AG04449 (cell line): ENCODE measurements around the gene NCOR1.

Experiments used
- CTCF ChIA-PET: fragments of 350-600 bp; formaldehyde crosslinking; extraction: SDS; loops from one replicate; lab custom pipeline; 2021; ENCODE audit warnings: antibody characterized with exemption; lab: Yijun Ruan, JAX
- POLR2A ChIA-PET: fragments of 400-600, 350-600 bp; formaldehyde crosslinking; extraction: SDS; loops from one replicate; lab custom pipeline; 2020; ENCODE audit warnings: antibody characterized with exemption, inconsistent platforms; lab: Yijun Ruan, JAX
- DNase-seq: peaks from one replicate; pipeline ENCODE4 v3.0.0-alpha.2; 2010; ENCODE audit warnings: low read depth, low spot score
- H3K4me3 ChIP-seq: 2 replicates; pipeline ENCODE4 v1.5.1; 2011; ENCODE audit warnings: low read depth, mild to moderate bottlenecking, control low read depth, low read length
- CTCF ChIP-seq: IDR thresholded peaks from one replicate; pipeline ENCODE4 v1.5.1; 2011; ENCODE audit warnings: mild to moderate bottlenecking, moderate library complexity, low read length, control low read depth, inconsistent platforms; ENCODE audit not compliant: insufficient read depth; ENCODE audit errors: missing control alignments

NCOR1 gene

GRCh38 chr17:16086957-16087356, 128.4 kb downstream of the NCOR1 start:
- no peak overlapping the region for H3K4me3 ChIP-seq
- ChIA-PET CTCF (no interaction called here), POLR2A (no interaction called here)
- no peak for TF ChIP-seq CTCF
- DNase-seq, result no peak

- DNase-seq, result peak; percentile 16
- no peak overlapping the region for H3K4me3 ChIP-seq
- POLR2A ChIA-PET, result interaction anchor here (0.6 kb wide), 1 partner anchor 185 kb away, joined by 3 read pairs; no protein-coding TSS in a partner anchor
- CTCF ChIA-PET, result no interaction called here
- no peak for TF ChIP-seq CTCF
These were observed 130.2 kb downstream of the NCOR1 start for GRCh38 chr17:16085066-16085699.

GRCh38 chr17:16083223-16083622, 132.1 kb downstream of the NCOR1 start:
- no peak for DNase-seq
- POLR2A ChIA-PET, result no interaction called here
- TF ChIP-seq CTCF, result no peak
- no peak overlapping the region for H3K4me3 ChIP-seq
- CTCF ChIA-PET, result no interaction called here

- ChIA-PET CTCF (interaction anchor here (1.6 kb wide), 1 partner anchor 24 kb away, joined by 3 read pairs; no protein-coding TSS in a partner anchor), POLR2A (no interaction called here)
- no peak for DNase-seq
- TF ChIP-seq CTCF, result no peak
- H3K4me3 ChIP-seq, result no peak overlapping the region
These were observed 133.7 kb downstream of the NCOR1 start for GRCh38 chr17:16081507-16082087.

GRCh38 chr17:16080366-16080765, 135.0 kb downstream of the NCOR1 start:
- no peak for TF ChIP-seq CTCF
- POLR2A ChIA-PET, result no interaction called here
- CTCF ChIA-PET, result interaction anchor here (1.0 kb wide), 1 partner anchor 23 kb away, joined by 3 read pairs; no protein-coding TSS in a partner anchor
- H3K4me3 ChIP-seq, result no peak overlapping the region
- no peak for DNase-seq

GRCh38 chr17:16075949-16076348, 139.4 kb downstream of the NCOR1 start:
- ChIA-PET CTCF (no interaction called here), POLR2A (no interaction called here)
- H3K4me3 ChIP-seq, result no peak overlapping the region
- TF ChIP-seq CTCF, result no peak
- DNase-seq, result no peak
